Hepatocyte (in vitro differentiated cells): ENCODE results near the gene MEN1. TPM values are rescaled to one million over a fixed set of nuclear protein-coding genes. Genes with fewer than 3 reads are reported as not detected.

Experiments
- DNase-seq: peaks from one replicate; pipeline ENCODE4 v3.0.0-alpha.2; 2016; ENCODE audit warnings: low spot score
- H2AFZ ChIP-seq: fragments of 200-600 bp; sonication (generic); 2 replicates; pipeline ENCODE4 v1.6.0; 2016; ENCODE audit warnings: antibody characterized with exemption, mild to moderate bottlenecking
- H3K27ac ChIP-seq: fragments of 200-600 bp; sonication (generic); 2 replicates; pipeline ENCODE4 v1.5.1; 2016; ENCODE audit warnings: mild to moderate bottlenecking
- H3K27me3 ChIP-seq: fragments of 200-600 bp; sonication (generic); 2 replicates; pipeline ENCODE4 v1.6.1; 2016
- H3K36me3 ChIP-seq: fragments of 200-600 bp; sonication (generic); replicated peaks from 2 replicates; pipeline ENCODE4 v1.5.1; 2016; ENCODE audit warnings: low read depth; ENCODE audit not compliant: insufficient read depth
- H3K4me1 ChIP-seq: fragments of 200-600 bp; sonication (generic); 2 replicates; pipeline ENCODE4 v1.5.1; 2016; ENCODE audit warnings: mild to moderate bottlenecking, moderate library complexity; ENCODE audit not compliant: insufficient read depth
- H3K4me2 ChIP-seq: fragments of 200-600 bp; sonication (generic); 2 replicates; pipeline ENCODE4 v1.6.0; 2016
- H3K4me3 ChIP-seq: fragments of 200-600 bp; sonication (generic); 2 replicates; pipeline ENCODE4 v1.5.1; 2016; ENCODE audit warnings: mild to moderate bottlenecking
- H3K79me2 ChIP-seq: fragments of 200-600 bp; sonication (generic); 2 replicates; pipeline ENCODE4 v1.6.0; 2017; ENCODE audit warnings: mild to moderate bottlenecking
- H3K9me2 ChIP-seq: fragments of 200-600 bp; sonication (generic); replicated peaks from 2 replicates; pipeline ENCODE4 v1.6.0; 2017; ENCODE audit warnings: mild to moderate bottlenecking; ENCODE audit not compliant: insufficient read depth
- H3K9me3 ChIP-seq: fragments of 200-600 bp; sonication (generic); 2 replicates; pipeline ENCODE4 v1.5.1; 2016; ENCODE audit warnings: low read depth, mild to moderate bottlenecking
- H4K20me1 ChIP-seq: fragments of 200-600 bp; sonication (generic); 2 replicates; pipeline ENCODE4 v1.6.0; 2016; ENCODE audit warnings: mild to moderate bottlenecking; ENCODE audit not compliant: insufficient read depth, poor library complexity, severe bottlenecking
- EZH2 ChIP-seq: fragments of 200-600 bp; sonication (generic); IDR thresholded peaks from 2 replicates; pipeline ENCODE4 v1.6.1; 2016; ENCODE audit warnings: antibody characterized with exemption, mild to moderate bottlenecking, borderline replicate concordance
- EZH2phosphoT487 ChIP-seq: fragments of 200-600 bp; sonication (generic); IDR thresholded peaks from one replicate; pipeline ENCODE4 v1.6.1; 2018; ENCODE audit warnings: antibody characterized with exemption, mild to moderate bottlenecking, low read depth, moderate library complexity; ENCODE audit not compliant: unreplicated experiment, severe bottlenecking
- WGBS: methylation state at CpG from one replicate; pipeline ENCODE4 v1.1.6; 2016; ENCODE audit warnings: low lambda C conversion rate; ENCODE audit errors: missing lambda C conversion rate; 5-methylcytosine and 5-hydroxymethylcytosine counted together
- polyA plus RNA-seq: library from polyadenylated mRNA; unstranded; fragments of >200 nt; fragmentation: Nextera tagmentation; extraction: Ambion mirVana; gene quantifications from 2 replicates; pipeline ENCODE4 v1.2.1, GENCODE V29; 2016
- total RNA-seq: library from RNA; depleted of rRNA; stranded (reverse); fragments of >200 nt; gene quantifications from 2 replicates; pipeline ENCODE4 v1.2.3, GENCODE V29; 2014
- TF ChIP-seq, protein P1 (sequence below): fragments of 200-600 bp; sonication (generic); IDR thresholded peaks from 2 replicates; pipeline ENCODE4 v1.5.1; 2016; ENCODE audit warnings: antibody characterized with exemption, mild to moderate bottlenecking; ENCODE audit not compliant: poor library complexity

The MEN1 gene
- total and polyA plus RNA-seq, 2 experiments from 2014 or later: 18.6 to 49.1 TPM

DNA sequence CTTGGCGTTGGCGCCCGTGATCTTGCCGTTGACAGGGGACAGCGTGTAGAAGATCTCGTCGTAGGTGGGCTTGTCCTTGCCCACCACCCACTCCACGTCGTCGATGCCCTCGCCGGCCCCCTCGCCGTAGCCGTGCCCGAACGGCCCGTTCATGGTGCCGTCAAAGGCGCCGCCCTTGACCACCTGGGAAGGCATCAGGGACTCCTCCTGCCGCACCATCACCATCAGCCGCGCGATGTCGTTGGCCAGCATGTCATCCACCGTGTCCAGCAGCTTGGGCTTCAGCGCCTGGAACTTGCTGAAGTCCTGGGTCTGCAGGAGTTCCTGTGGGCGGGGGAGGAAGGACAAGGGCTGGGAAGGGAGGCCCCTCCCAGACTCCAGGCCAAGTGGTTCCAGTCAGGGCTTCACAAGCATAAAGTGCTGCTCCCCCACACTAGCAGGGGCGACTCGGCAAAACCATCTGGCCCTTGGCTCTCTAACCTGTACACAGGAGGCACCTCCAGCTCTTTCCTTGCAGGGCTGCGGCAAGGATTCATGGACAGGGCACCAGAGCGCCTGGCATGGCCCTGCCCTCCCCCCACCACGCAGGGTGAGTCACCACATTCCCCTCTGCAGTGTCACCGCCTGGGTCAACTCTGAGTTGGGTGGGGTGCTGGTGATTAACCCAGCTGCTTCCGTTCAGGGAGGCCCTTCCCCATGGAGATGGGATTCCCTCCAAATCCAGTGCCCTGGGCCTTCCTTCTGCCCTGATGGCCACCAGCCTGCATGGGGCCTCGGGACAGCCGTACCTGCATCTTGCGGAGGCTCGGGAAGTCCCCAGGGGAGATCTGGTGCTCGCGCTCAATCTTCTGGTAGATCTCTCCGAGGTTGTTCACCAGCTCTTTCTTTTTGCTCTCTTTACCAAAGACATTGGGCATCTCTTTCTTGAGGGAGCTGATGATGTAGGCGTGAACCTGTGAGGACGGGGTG, 44.5 kb upstream of the MEN1 start:
- Histone ChIP-seq H3K9me2 (no peaks in the 10 kb centered on the region), H3K4me3 (no peak overlapping the region), H3K9me3 (no peaks in the 10 kb centered on the region), H2AFZ (no peak overlapping the region), H3K27me3 (no peaks in the 10 kb centered on the region), H3K79me2 (peaks cover 31% of the 10 kb centered on the region), H3K4me1 (peaks cover 30% of the 10 kb centered on the region), H4K20me1 (no peaks in the 10 kb centered on the region), H3K36me3 (no peaks in the 10 kb centered on the region), H3K4me2 (peak overlapping the region; percentile 52), H3K27ac (peak overlapping the region; percentile 93)
- DNase-seq: peak; percentile 81
- 84% methylated on average over 45 of the region's 45 CpGs for WGBS
- no peak for TF ChIP-seq EZH2
- TF ChIP-seq, protein P1, sequence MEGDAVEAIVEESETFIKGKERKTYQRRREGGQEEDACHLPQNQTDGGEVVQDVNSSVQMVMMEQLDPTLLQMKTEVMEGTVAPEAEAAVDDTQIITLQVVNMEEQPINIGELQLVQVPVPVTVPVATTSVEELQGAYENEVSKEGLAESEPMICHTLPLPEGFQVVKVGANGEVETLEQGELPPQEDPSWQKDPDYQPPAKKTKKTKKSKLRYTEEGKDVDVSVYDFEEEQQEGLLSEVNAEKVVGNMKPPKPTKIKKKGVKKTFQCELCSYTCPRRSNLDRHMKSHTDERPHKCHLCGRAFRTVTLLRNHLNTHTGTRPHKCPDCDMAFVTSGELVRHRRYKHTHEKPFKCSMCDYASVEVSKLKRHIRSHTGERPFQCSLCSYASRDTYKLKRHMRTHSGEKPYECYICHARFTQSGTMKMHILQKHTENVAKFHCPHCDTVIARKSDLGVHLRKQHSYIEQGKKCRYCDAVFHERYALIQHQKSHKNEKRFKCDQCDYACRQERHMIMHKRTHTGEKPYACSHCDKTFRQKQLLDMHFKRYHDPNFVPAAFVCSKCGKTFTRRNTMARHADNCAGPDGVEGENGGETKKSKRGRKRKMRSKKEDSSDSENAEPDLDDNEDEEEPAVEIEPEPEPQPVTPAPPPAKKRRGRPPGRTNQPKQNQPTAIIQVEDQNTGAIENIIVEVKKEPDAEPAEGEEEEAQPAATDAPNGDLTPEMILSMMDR: no peak
- no peak for TF ChIP-seq EZH2phosphoT487

DNA sequence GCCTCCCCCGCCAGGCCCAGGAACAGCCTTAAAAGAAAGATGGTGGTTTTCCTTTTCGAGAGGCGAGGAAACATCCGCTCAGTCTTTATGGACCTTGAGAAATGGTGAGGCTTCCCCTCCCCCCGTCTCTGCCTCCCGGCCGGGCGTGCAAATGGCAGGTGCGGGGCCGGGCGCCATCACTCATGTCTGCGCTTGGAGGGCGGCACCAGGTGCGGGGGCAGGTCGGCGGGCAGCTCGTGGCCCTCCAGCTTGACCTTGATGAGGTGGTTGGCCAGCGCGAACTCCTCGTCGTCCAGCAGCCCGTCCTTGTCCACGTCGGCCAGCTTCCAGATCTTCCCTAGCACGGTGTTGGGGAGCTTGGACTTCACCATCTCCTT, 43.8 kb upstream of the MEN1 start:
- H2AFZ ChIP-seq: no peak overlapping the region
- WGBS: 97% methylated on average over 25 of the region's 25 CpGs
- H3K9me2 ChIP-seq: no peaks in the 10 kb centered on the region
- no peaks in the 10 kb centered on the region for H3K27me3 ChIP-seq
- no peak overlapping the region for H3K4me2 ChIP-seq
- H3K36me3 ChIP-seq: no peaks in the 10 kb centered on the region
- no peak for DNase-seq
- no peaks in the 10 kb centered on the region for H3K9me3 ChIP-seq
- no peak for TF ChIP-seq EZH2phosphoT487
- no peak for TF ChIP-seq EZH2
- TF ChIP-seq, protein P1: no peak
- H3K4me1 ChIP-seq: peaks cover 30% of the 10 kb centered on the region
- H4K20me1 ChIP-seq: no peaks in the 10 kb centered on the region
- peak overlapping the region; percentile 93 for H3K27ac ChIP-seq
- no peak overlapping the region for H3K4me3 ChIP-seq
- peaks cover 24% of the 10 kb centered on the region for H3K79me2 ChIP-seq

GRCh38 chr11:64853709-64854108, 43.4 kb upstream of the MEN1 start:
- Histone ChIP-seq H3K79me2 (peaks cover 20% of the 10 kb centered on the region), H2AFZ (no peak overlapping the region), H3K4me1 (peaks cover 32% of the 10 kb centered on the region), H3K36me3 (no peaks in the 10 kb centered on the region), H4K20me1 (no peaks in the 10 kb centered on the region), H3K4me2 (no peak overlapping the region), H3K9me2 (no peaks in the 10 kb centered on the region), H3K27me3 (no peaks in the 10 kb centered on the region), H3K27ac (no peak overlapping the region), H3K9me3 (no peaks in the 10 kb centered on the region), H3K4me3 (no peak overlapping the region)
- TF ChIP-seq, protein P1: no peak
- TF ChIP-seq EZH2phosphoT487 (no peak), EZH2 (no peak)
- 87% methylated on average over 20 of the region's 27 CpGs for WGBS
- no peak for DNase-seq
